HCT116 (cell line): ENCODE measurements around the gene ARHGAP8. TPM values are rescaled to one million over a fixed set of nuclear protein-coding genes. Genes with fewer than 3 reads are reported as not detected.

Experiments used
- ATAC-seq: fragments of 200-7000 bp; cut with Tn5 transposase; 2 replicates; pipeline ENCODE4 v1.9.1; 2020; ENCODE audit warnings: mild to moderate bottlenecking, moderate library complexity
- BruUV-seq: library from RNA; stranded (reverse); fragments of 400-500 nt; replicated peaks from 2 replicates; lab custom pipeline; 2021; lab: Mats Ljungman, UMichigan
- CTCF ChIA-PET: fragments of 300-600 bp; sonication (Branson Sonifier 250); formaldehyde crosslinking; loops from one replicate; lab custom pipeline; 2021; ENCODE audit warnings: antibody characterized with exemption; lab: Charles Lee
- POLR2A ChIA-PET: fragments of 300-600, 350-600 bp; sonication (Branson Sonifier 250); formaldehyde crosslinking; loops from one replicate; lab custom pipeline; 2021; ENCODE audit warnings: antibody characterized with exemption; lab: Charles Lee
- RAD21 ChIA-PET, 2 experiments: fragments of 300-600 bp; sonication (Branson Sonifier 250); formaldehyde crosslinking; loops; one replicate each; lab custom pipeline; 2023; ENCODE audit warnings: low total read pairs in 2 of 2; ENCODE audit not compliant: uncharacterized antibody in 2 of 2, unreplicated experiment in 2 of 2, low non-redundant PET in 1 of 2; lab: Charles Lee
- DNase-seq: peaks from one replicate; pipeline ENCODE4 v3.0.0-alpha.2; 2010; ENCODE audit warnings: low read depth, low spot score
- H2AFZ ChIP-seq: fragments of 200-600 bp; shearing (Covaris generic), sonication (generic); 2 replicates; pipeline ENCODE4 v1.6.1; 2017; ENCODE audit warnings: low read depth, mixed run types, mixed read lengths, antibody characterized with exemption, low read length; ENCODE audit not compliant: poor library complexity, severe bottlenecking
- H3K27ac ChIP-seq: 2 replicates; pipeline ENCODE4 v1.5.1; 2012; ENCODE audit warnings: low read depth, low read length
- H3K27me3 ChIP-seq: fragments of 200-600 bp; sonication (generic); 2 replicates; pipeline ENCODE4 v1.6.1; 2016; ENCODE audit warnings: mixed run types, low read length, mixed read lengths; ENCODE audit not compliant: insufficient read depth
- H3K36me3 ChIP-seq, 2 experiments: fragments of 200-500 bp in 1 of 2; fragments of 200-600 bp in 1 of 2; sonication (Bioruptor generic) in 1 of 2; sonication (generic) in 1 of 2; 2 replicates each; pipeline versions ENCODE4 v1.5.1 to v1.6.1; 2014 to 2016; ENCODE audit warnings: low read length in 2 of 2, inconsistent platforms in 1 of 2, mixed read lengths in 1 of 2, mixed run types in 1 of 2; ENCODE audit not compliant: insufficient read depth in 2 of 2, control insufficient read depth in 1 of 2
- H3K4me1 ChIP-seq, 2 experiments: fragments of 200-600 bp in 1 of 2; sonication (generic) in 1 of 2; 2 replicates each; pipeline versions ENCODE4 v1.5.1 to v1.6.1; 2012 to 2017; ENCODE audit warnings: low read length in 2 of 2, inconsistent platforms in 1 of 2, mild to moderate bottlenecking in 1 of 2, mixed read lengths in 1 of 2, mixed run types in 1 of 2, moderate library complexity in 1 of 2; ENCODE audit not compliant: insufficient read depth in 2 of 2, control insufficient read depth in 1 of 2
- H3K4me2 ChIP-seq: fragments of 200-600 bp; sonication (generic); 2 replicates; pipeline ENCODE4 v1.6.1; 2017; ENCODE audit warnings: mixed run types, low read length, mixed read lengths
- H3K4me3 ChIP-seq, 2 experiments: fragments of 200-600 bp in 1 of 2; sonication (generic) in 1 of 2; replicated peaks in 1 of 2; 2 replicates each; pipeline ENCODE4 v1.5.1; 2011 to 2016; ENCODE audit warnings: low read length in 2 of 2, control low read depth in 1 of 2, low read depth in 1 of 2, mild to moderate bottlenecking in 1 of 2, mixed read lengths in 1 of 2, mixed run types in 1 of 2
- H3K79me2 ChIP-seq: fragments of 200-600 bp; sonication (generic); 2 replicates; pipeline ENCODE4 v1.6.1; 2017; ENCODE audit warnings: mild to moderate bottlenecking, mixed run types, low read length, moderate library complexity, mixed read lengths; ENCODE audit not compliant: insufficient read depth
- H3K9ac ChIP-seq: fragments of 200-600 bp; sonication (generic); 2 replicates; pipeline ENCODE4 v1.6.1; 2016; ENCODE audit warnings: low read length, mixed read lengths
- H3K9me2 ChIP-seq: fragments of 200-600 bp; sonication (generic), shearing (Covaris generic); 2 replicates; pipeline ENCODE4 v1.6.1; 2017; ENCODE audit warnings: mixed run types, mild to moderate bottlenecking, moderate library complexity; ENCODE audit not compliant: insufficient read depth
- H3K9me3 ChIP-seq, 2 experiments: fragments of 200-500 bp in 1 of 2; fragments of 200-600 bp in 1 of 2; sonication (Bioruptor generic) in 1 of 2; sonication (generic) in 1 of 2; 2 replicates each; pipeline ENCODE4 v1.6.1; 2014 to 2017; ENCODE audit warnings: low read length in 2 of 2, mixed read lengths in 2 of 2, inconsistent platforms in 1 of 2, low read depth in 1 of 2, mild to moderate bottlenecking in 1 of 2, mixed run types in 1 of 2, moderate library complexity in 1 of 2; ENCODE audit not compliant: control insufficient read depth in 1 of 2, insufficient read depth in 1 of 2
- H4K20me1 ChIP-seq: fragments of 200-600 bp; sonication (generic), shearing (Covaris generic); 2 replicates; pipeline ENCODE4 v1.6.1; 2017; ENCODE audit warnings: mixed run types, mild to moderate bottlenecking, moderate library complexity; ENCODE audit not compliant: insufficient read depth
- CTCF ChIP-seq, 3 experiments: fragments of 200-600 bp in 1 of 3; sonication (generic) in 1 of 3; IDR thresholded peaks in 2 of 3; conservative IDR thresholded peaks in 1 of 3; 2 replicates each; pipeline ENCODE4 v1.5.1; 2012 to 2017; ENCODE audit warnings: low read depth in 2 of 3, low read length in 2 of 3, antibody characterized with exemption in 1 of 3, borderline replicate concordance in 1 of 3, control low read depth in 1 of 3, mild to moderate bottlenecking in 1 of 3, mixed read lengths in 1 of 3, mixed run types in 1 of 3, moderate library complexity in 1 of 3; ENCODE audit not compliant: insufficient read depth in 1 of 3
- EZH2phosphoT487 ChIP-seq: fragments of 200-600 bp; IDR thresholded peaks from 2 replicates; pipeline ENCODE4 v1.6.1; 2018; ENCODE audit warnings: antibody characterized with exemption, borderline replicate concordance
- POLR2A ChIP-seq: IDR thresholded peaks from 2 replicates; pipeline ENCODE4 v1.7.0; 2011; ENCODE audit warnings: borderline replicate concordance; ENCODE audit not compliant: insufficient read depth, insufficient read length; ENCODE audit errors: extremely low read depth
- RAD21 ChIP-seq: IDR thresholded peaks from 2 replicates; pipeline ENCODE4 v1.6.1; 2012; ENCODE audit warnings: low read depth, mild to moderate bottlenecking
- SP1 ChIP-seq: IDR thresholded peaks from 2 replicates; pipeline ENCODE4 v1.6.1; 2012; ENCODE audit warnings: low read depth
- SRF ChIP-seq: IDR thresholded peaks from 2 replicates; pipeline ENCODE4 v1.6.1; 2012; ENCODE audit warnings: low read depth
- TCF7L2 ChIP-seq: IDR thresholded peaks from 2 replicates; pipeline ENCODE4 v1.7.0; 2011; ENCODE audit warnings: borderline replicate concordance, inconsistent platforms; ENCODE audit not compliant: insufficient read depth, insufficient read length; ENCODE audit errors: extremely low read depth
- ZBTB33 ChIP-seq: IDR thresholded peaks from 2 replicates; pipeline ENCODE4 v1.6.1; 2011; ENCODE audit warnings: mild to moderate bottlenecking, low read length, moderate library complexity; ENCODE audit not compliant: insufficient replicate concordance; ENCODE audit errors: extremely low read depth
- ZFX ChIP-seq: fragments of 450-650 bp; IDR thresholded peaks from 2 replicates; pipeline ENCODE4 v1.6.1; 2017
- ZNF274 ChIP-seq: fragments of 200-500 bp; sonication (Bioruptor generic); IDR thresholded peaks from 2 replicates; pipeline ENCODE4 v1.6.1; 2014; ENCODE audit warnings: mild to moderate bottlenecking, low read depth, low read length, inconsistent platforms
- intact Hi-C: fragments of 100-400 bp; cut with micrococcal nuclease; formaldehyde crosslinking; loops from 2 replicates; pipeline ENCODE4 v1.10.0; 2022
- total RNA-seq: library from RNA; stranded (reverse); gene quantifications from one replicate; pipeline ENCODE4 v1.2.1, GENCODE V29; 2021; ENCODE audit not compliant: unreplicated experiment

The ARHGAP8 gene
- total RNA-seq, 1 experiment from 2014 or later: 67.5 TPM

- ChIA-PET CTCF (no interaction called here), RAD21 (no interaction called here), POLR2A (no interaction called here)
- ATAC-seq: no peak
- no peak for TF ChIP-seq SP1
- no peak for TF ChIP-seq SRF
- no peak for TF ChIP-seq ZBTB33
- no peak for TF ChIP-seq TCF7L2
- no peak for TF ChIP-seq EZH2phosphoT487
- TF ChIP-seq RAD21: no peak
- TF ChIP-seq ZFX: no peak
- no peak for TF ChIP-seq POLR2A
- TF ChIP-seq CTCF (IDR thresholded peaks at IDR 0.05 in 2 of 3, conservative IDR thresholded peaks at IDR 0.05 in 1 of 3; ENCODE audit: borderline replicate concordance in 1 of 3, insufficient read depth in 1 of 3, low read depth in 2 of 3, low read length in 2 of 3): no peak
- TF ChIP-seq ZNF274: no peak
- Histone ChIP-seq H3K9ac (no peak overlapping the region), H3K4me2 (no peak overlapping the region), H3K36me3 (0 out of 4 replicates have a peak, but pooled peaks cover 0 to 3% of the 10 kb centered on the region in 2 experiments), H3K4me3 (no peak overlapping the region), H2AFZ (no peak overlapping the region), H3K27ac (no peak overlapping the region), H3K9me3 (no peaks in the 10 kb centered on the region), H3K79me2 (peaks cover 28% of the 10 kb centered on the region; the same call in 1 of the 2 replicates), H3K4me1 (peaks cover 0 to 26% of the 10 kb centered on the region in 2 experiments; a peak in 3 of 4 replicates), H4K20me1 (no peaks in the 10 kb centered on the region), H3K9me2 (no peaks in the 10 kb centered on the region), H3K27me3 (no peaks in the 10 kb centered on the region)
- DNase-seq: no peak
- intact Hi-C loops: no loop called here
- no TSS peak for BruUV-seq
Observed at GRCh38 chr22:44711241-44711560, 41.2 kb upstream of the ARHGAP8 start.
